ENCODE data around the gene NCCRP1. TPM values are rescaled to one million over a fixed set of nuclear protein-coding genes. Genes with fewer than 3 reads are reported as not detected.
A peak's percentile ranks its signal among the peaks of the same experiment; 100 is the strongest.

The NCCRP1 gene
- total RNA-seq, 1 donor from 2014 or later = 9.9 TPM

DNA sequence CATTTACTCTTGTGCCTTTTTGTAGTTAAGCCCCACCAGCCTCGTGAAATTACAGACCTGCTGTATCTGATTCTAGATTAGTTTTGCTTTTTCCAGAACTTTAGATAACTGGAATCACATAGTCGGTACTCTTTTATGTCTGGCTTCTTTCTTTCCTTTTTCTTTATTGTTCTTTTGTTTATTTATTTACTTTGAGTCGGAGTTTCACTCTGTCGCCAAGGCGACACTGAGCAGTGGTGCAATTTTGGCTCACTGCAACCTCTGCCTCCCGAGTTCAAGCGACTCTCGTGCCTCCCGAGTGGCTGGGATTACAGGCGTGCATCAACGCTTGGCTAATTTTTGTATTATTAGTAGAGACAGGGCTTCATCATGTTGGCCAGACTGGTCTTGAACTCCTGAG, 6.0 kb upstream of the NCCRP1 start:
- TF ChIP-seq, protein P1, sequence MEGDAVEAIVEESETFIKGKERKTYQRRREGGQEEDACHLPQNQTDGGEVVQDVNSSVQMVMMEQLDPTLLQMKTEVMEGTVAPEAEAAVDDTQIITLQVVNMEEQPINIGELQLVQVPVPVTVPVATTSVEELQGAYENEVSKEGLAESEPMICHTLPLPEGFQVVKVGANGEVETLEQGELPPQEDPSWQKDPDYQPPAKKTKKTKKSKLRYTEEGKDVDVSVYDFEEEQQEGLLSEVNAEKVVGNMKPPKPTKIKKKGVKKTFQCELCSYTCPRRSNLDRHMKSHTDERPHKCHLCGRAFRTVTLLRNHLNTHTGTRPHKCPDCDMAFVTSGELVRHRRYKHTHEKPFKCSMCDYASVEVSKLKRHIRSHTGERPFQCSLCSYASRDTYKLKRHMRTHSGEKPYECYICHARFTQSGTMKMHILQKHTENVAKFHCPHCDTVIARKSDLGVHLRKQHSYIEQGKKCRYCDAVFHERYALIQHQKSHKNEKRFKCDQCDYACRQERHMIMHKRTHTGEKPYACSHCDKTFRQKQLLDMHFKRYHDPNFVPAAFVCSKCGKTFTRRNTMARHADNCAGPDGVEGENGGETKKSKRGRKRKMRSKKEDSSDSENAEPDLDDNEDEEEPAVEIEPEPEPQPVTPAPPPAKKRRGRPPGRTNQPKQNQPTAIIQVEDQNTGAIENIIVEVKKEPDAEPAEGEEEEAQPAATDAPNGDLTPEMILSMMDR (conservative IDR thresholded peaks at IDR 0.05; ENCODE audit: low read depth, low read length) = no peak
- no peak overlapping the region for H3K4me3 ChIP-seq (ENCODE audit: low read depth, low read length)
- no peak for DNase-seq (ENCODE audit: low read depth)

DNA sequence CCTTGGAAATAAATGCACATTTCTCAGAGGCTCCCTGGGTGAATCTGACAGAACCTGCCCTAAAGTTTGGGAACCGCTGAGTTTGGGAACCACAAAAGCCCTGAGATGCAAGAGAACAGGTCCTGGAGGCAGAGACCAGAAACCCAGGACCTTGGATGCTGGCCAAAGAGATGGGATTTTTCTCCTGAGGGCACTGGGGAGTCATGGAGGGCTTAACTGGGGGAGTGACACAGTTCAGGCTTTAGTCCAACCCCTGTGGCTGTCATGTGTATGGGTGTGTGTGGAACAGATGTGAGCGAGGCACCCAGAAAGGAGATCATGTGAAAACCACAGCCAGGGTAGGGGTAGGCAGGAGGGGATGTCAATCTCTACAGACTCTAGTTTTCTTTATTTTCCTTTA, 3.9 kb upstream of the NCCRP1 start:
- DNase-seq (ENCODE audit: low read depth) = no peak
- TF ChIP-seq, protein P1 (conservative IDR thresholded peaks at IDR 0.05; ENCODE audit: low read depth, low read length) = no peak
- no peak overlapping the region for H3K4me3 ChIP-seq (ENCODE audit: low read depth, low read length)

- H3K4me3 ChIP-seq (ENCODE audit: low read depth, low read length) = no peak overlapping the region
- TF ChIP-seq, protein P1 (conservative IDR thresholded peaks at IDR 0.05; ENCODE audit: low read depth, low read length) = no peak
- no peak for DNase-seq (ENCODE audit: low read depth)
Observed at GRCh38 chr19:39193803-39194202, 3.0 kb upstream of the NCCRP1 start.

- no peak overlapping the region for H3K4me3 ChIP-seq (ENCODE audit: low read depth, low read length)
- TF ChIP-seq, protein P1 (conservative IDR thresholded peaks at IDR 0.05; ENCODE audit: low read depth, low read length) = no peak
- no peak for DNase-seq (ENCODE audit: low read depth)
Observed at GRCh38 chr19:39194832-39195542, 1.8 kb upstream of the NCCRP1 start.

DNA sequence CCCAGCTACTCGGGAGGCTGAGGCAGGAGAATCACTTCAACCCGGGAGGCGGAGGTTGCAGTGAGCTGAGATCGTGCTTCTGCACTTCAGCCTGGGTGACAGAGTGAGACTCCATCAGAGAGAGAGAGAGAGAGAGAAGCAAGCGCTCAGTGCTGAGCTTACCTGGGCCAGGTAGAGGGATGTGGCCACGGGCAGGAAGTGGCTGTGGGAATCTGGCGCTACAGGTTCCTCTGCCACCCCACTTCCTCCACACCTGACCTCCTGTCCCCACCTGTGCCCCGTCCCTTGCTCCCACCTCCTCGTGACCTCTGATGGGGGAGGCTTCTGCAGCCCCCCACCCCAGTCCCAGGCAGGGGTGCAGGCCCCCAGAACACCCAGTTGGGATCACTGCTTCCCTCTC, 1.0 kb upstream of the NCCRP1 start:
- DNase-seq (ENCODE audit: low read depth) = no peak
- TF ChIP-seq, protein P1 (conservative IDR thresholded peaks at IDR 0.05; ENCODE audit: low read depth, low read length) = no peak
- H3K4me3 ChIP-seq (ENCODE audit: low read depth, low read length) = no peak overlapping the region

- DNase-seq (ENCODE audit: low read depth) = no peak
- no peak overlapping the region for H3K4me3 ChIP-seq (ENCODE audit: low read depth, low read length)
- TF ChIP-seq, protein P1 (conservative IDR thresholded peaks at IDR 0.05; ENCODE audit: low read depth, low read length) = no peak
Observed at GRCh38 chr19:39196320-39196719, 444 bp upstream of the NCCRP1 start.

DNA sequence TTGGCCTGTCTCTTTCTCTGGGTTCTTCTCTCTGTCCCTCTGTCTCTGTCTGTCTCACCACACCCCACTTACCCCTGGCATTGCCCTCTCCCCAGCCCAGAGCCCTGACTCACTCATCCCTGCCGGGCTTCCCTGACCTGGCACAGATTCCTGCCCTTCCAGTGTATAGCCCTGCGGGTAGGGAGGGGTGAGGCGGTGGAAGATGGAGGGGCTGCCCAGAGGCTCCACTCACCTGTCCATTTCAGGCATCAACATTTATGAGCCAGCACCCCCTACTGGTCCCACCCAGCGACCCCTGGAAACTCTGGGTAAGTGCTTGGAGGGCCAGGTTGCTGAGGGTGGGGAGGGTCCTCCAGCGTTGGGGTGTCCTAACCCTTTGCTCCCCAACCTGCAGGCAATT, 1.0 kb downstream of the NCCRP1 start:
- TF ChIP-seq, protein P1 (conservative IDR thresholded peaks at IDR 0.05; ENCODE audit: low read depth, low read length) = peak; percentile 16
- no peak for DNase-seq (ENCODE audit: low read depth)
- no peak overlapping the region for H3K4me3 ChIP-seq (ENCODE audit: low read depth, low read length)

Data from epithelial cell of proximal tubule (primary cell).